GM12891 (cell line): Measurements from ENCODE around the gene FBXL7.

Experiments
- POLR2A ChIP-seq: IDR thresholded peaks from 2 replicates; pipeline ENCODE4 v1.6.1; 2011; ENCODE audit warnings: low read depth, low read length, control low read depth
- POLR2AphosphoS5 ChIP-seq: IDR thresholded peaks from 2 replicates; pipeline ENCODE4 v1.6.1; 2011; ENCODE audit warnings: low read depth, low read length, control low read depth
- POU2F2 ChIP-seq: IDR thresholded peaks from 2 replicates; pipeline ENCODE4 v1.6.1; 2011; ENCODE audit warnings: low read depth, mild to moderate bottlenecking, control low read depth, low read length, moderate library complexity

GRCh38 chr5:15783734-15784133 is 283.8 kb downstream of the FBXL7 start:
- TF ChIP-seq POU2F2, result no peak
- TF ChIP-seq POLR2A, result no peak
- no peak for TF ChIP-seq POLR2AphosphoS5
